Pulmonary artery endothelial cell (primary cell): Measurements from ENCODE around the gene NEURL3. TPM values are rescaled to one million over a fixed set of nuclear protein-coding genes. Genes with fewer than 3 reads are reported as not detected.
"Not testable (repeated sequence)": the region's sequence is repeated elsewhere in the genome, so short reads cannot be mapped to it uniquely, and the experiment has no call there.

Experiments
- DNase-seq: peaks from one replicate; pipeline ENCODE4 v3.0.0-alpha.2; 2011; ENCODE audit warnings: low read depth, low spot score
- total RNA-seq: library from RNA; depleted of rRNA; stranded (reverse); fragments of >200 nt; gene quantifications from 2 replicates; pipeline ENCODE4 v1.2.3, GENCODE V29; 2014

Gene NEURL3
- total RNA-seq, result not detected in 2 replicates

- no peak for DNase-seq
These were observed at the start of gene NEURL3 for GRCh38 chr2:96505231-96505889. TSS of gene NEURL3 (minus strand) at chr2:96505357. CDS start at chr2:96505286, 71 bp downstream.

- DNase-seq, result no peak
These were observed 49.4 kb upstream of the NEURL3 start for GRCh38 chr2:96554293-96555145.

GRCh38 chr2:96553957-96554292 lies 48.8 kb upstream of the NEURL3 start:
- DNase-seq, result not testable (repeated sequence)

GRCh38 chr2:96553176-96553956 lies 48.2 kb upstream of the NEURL3 start:
- no peak for DNase-seq

- no peak for DNase-seq
These were observed 47.4 kb upstream of the NEURL3 start for GRCh38 chr2:96552315-96553175.

GRCh38 chr2:96551605-96552314 lies 46.6 kb upstream of the NEURL3 start:
- no peak for DNase-seq

- no peak for DNase-seq
These were observed 45.8 kb upstream of the NEURL3 start for GRCh38 chr2:96550787-96551604.

GRCh38 chr2:96549967-96550786 lies 45.0 kb upstream of the NEURL3 start:
- no peak for DNase-seq

- no peak for DNase-seq
These were observed 44.3 kb upstream of the NEURL3 start for GRCh38 chr2:96549466-96549785.

GRCh38 chr2:96548558-96549465 lies 43.7 kb upstream of the NEURL3 start:
- DNase-seq, result no peak

GRCh38 chr2:96547731-96548171 lies 42.6 kb upstream of the NEURL3 start:
- DNase-seq, result no peak

- DNase-seq, result no peak
These were observed 42.1 kb upstream of the NEURL3 start for GRCh38 chr2:96547203-96547641.

- no peak for DNase-seq
These were observed 41.6 kb upstream of the NEURL3 start for GRCh38 chr2:96546797-96547196.

- DNase-seq, result no peak
These were observed 41.2 kb upstream of the NEURL3 start for GRCh38 chr2:96546321-96546720.

GRCh38 chr2:96542357-96542977 lies 37.3 kb upstream of the NEURL3 start:
- DNase-seq, result no peak

GRCh38 chr2:96541398-96542152 lies 36.4 kb upstream of the NEURL3 start:
- DNase-seq, result no peak
